ENCODE data around the gene PRKD2. TPM values are rescaled to one million over a fixed set of nuclear protein-coding genes. Genes with fewer than 3 reads are reported as not detected.

The PRKD2 gene
- total RNA-seq, 1 donor from 2014 or later: 32.6 TPM

GRCh38 chr19:46742926-46743480 is 26.1 kb upstream of the PRKD2 start:
- no peak for DNase-seq (ENCODE audit: low read depth in 2 of 2)

GRCh38 chr19:46741447-46741846 is 24.5 kb upstream of the PRKD2 start:
- DNase-seq (ENCODE audit: low read depth in 2 of 2): no peak

GRCh38 chr19:46739290-46739771 is 22.4 kb upstream of the PRKD2 start:
- DNase-seq (ENCODE audit: low read depth in 2 of 2): no peak

GRCh38 chr19:46737761-46738171 is 20.9 kb upstream of the PRKD2 start:
- DNase-seq (ENCODE audit: low read depth in 2 of 2): no peak

GRCh38 chr19:46737298-46737654 is 20.4 kb upstream of the PRKD2 start:
- peak in 1 of 2 donors; percentile 42 for DNase-seq (ENCODE audit: low read depth in 2 of 2)

- DNase-seq (ENCODE audit: low read depth in 2 of 2): no peak
These were observed 19.8 kb upstream of the PRKD2 start for GRCh38 chr19:46736531-46737297.

- no peak for DNase-seq (ENCODE audit: low read depth in 2 of 2)
These were observed 16.9 kb upstream of the PRKD2 start for GRCh38 chr19:46733690-46734292.

- DNase-seq (ENCODE audit: low read depth in 2 of 2): peak in 1 of 2 donors; percentile 74
These were observed 16.2 kb upstream of the PRKD2 start for GRCh38 chr19:46732966-46733689.

- no peak for DNase-seq (ENCODE audit: low read depth in 2 of 2)
These were observed 15.4 kb upstream of the PRKD2 start for GRCh38 chr19:46732172-46732938.

- no peak for DNase-seq (ENCODE audit: low read depth in 2 of 2)
These were observed 14.7 kb upstream of the PRKD2 start for GRCh38 chr19:46731584-46731983.

GRCh38 chr19:46731007-46731501 is 14.1 kb upstream of the PRKD2 start:
- DNase-seq (ENCODE audit: low read depth in 2 of 2): peak; percentile 69 to 93

- DNase-seq (ENCODE audit: low read depth in 2 of 2): no peak
These were observed 13.7 kb upstream of the PRKD2 start for GRCh38 chr19:46730595-46730994.

- no peak for DNase-seq (ENCODE audit: low read depth in 2 of 2)
These were observed 13.3 kb upstream of the PRKD2 start for GRCh38 chr19:46730187-46730586.

- DNase-seq (ENCODE audit: low read depth in 2 of 2): no peak
These were observed 12.8 kb upstream of the PRKD2 start for GRCh38 chr19:46729696-46730095.

GRCh38 chr19:46728693-46729339 is 11.9 kb upstream of the PRKD2 start:
- peak; percentile 71 to 90 for DNase-seq (ENCODE audit: low read depth in 2 of 2)

GRCh38 chr19:46728208-46728607 is 11.3 kb upstream of the PRKD2 start:
- peak; percentile 82 to 94 for DNase-seq (ENCODE audit: low read depth in 2 of 2)

GRCh38 chr19:46727757-46728156 is 10.8 kb upstream of the PRKD2 start:
- DNase-seq (ENCODE audit: low read depth in 2 of 2): no peak

- DNase-seq (ENCODE audit: low read depth in 2 of 2): peak in 1 of 2 donors; percentile 45
These were observed 10.1 kb upstream of the PRKD2 start for GRCh38 chr19:46726971-46727501.

- DNase-seq (ENCODE audit: low read depth in 2 of 2): no peak
These were observed 9.6 kb upstream of the PRKD2 start for GRCh38 chr19:46726551-46726950.

GRCh38 chr19:46725859-46726393 is 9.0 kb upstream of the PRKD2 start:
- no peak for DNase-seq (ENCODE audit: low read depth in 2 of 2)

Data from dermis microvascular lymphatic vessel endothelial cell (primary cell).